Measurements from ENCODE around the gene ECM1. TPM values are rescaled to one million over a fixed set of nuclear protein-coding genes. Genes with fewer than 3 reads are reported as not detected.

ECM1 gene
- total RNA-seq, 1 donor = 45.2 TPM

- DNase-seq (ENCODE audit: low read depth) = peak; percentile 88
- TF ChIP-seq CTCF (IDR thresholded peaks at IDR 0.05; ENCODE audit: insufficient read depth, low read length) = peak; percentile 17
- no peak overlapping the region for H3K4me3 ChIP-seq (ENCODE audit: low read depth, low read length)
These were observed 30.1 kb downstream of the ECM1 start for GRCh38 chr1:150537732-150538684.

- no peak for TF ChIP-seq CTCF (IDR thresholded peaks at IDR 0.05; ENCODE audit: insufficient read depth, low read length)
- peak; percentile 68 for DNase-seq (ENCODE audit: low read depth)
- H3K4me3 ChIP-seq (ENCODE audit: low read depth, low read length) = no peak overlapping the region
These were observed 35.7 kb downstream of the ECM1 start for GRCh38 chr1:150543500-150544143.

GRCh38 chr1:150544204-150544603, 36.3 kb downstream of the ECM1 start:
- peak; percentile 44 for DNase-seq (ENCODE audit: low read depth)
- TF ChIP-seq CTCF (IDR thresholded peaks at IDR 0.05; ENCODE audit: insufficient read depth, low read length) = no peak
- H3K4me3 ChIP-seq (ENCODE audit: low read depth, low read length) = no peak overlapping the region

- no peak for TF ChIP-seq CTCF (IDR thresholded peaks at IDR 0.05; ENCODE audit: insufficient read depth, low read length)
- no peak for DNase-seq (ENCODE audit: low read depth)
- no peak overlapping the region for H3K4me3 ChIP-seq (ENCODE audit: low read depth, low read length)
These were observed 37.6 kb downstream of the ECM1 start for GRCh38 chr1:150545486-150546032.

- no peak for DNase-seq (ENCODE audit: low read depth)
- TF ChIP-seq CTCF (IDR thresholded peaks at IDR 0.05; ENCODE audit: insufficient read depth, low read length) = no peak
- H3K4me3 ChIP-seq (ENCODE audit: low read depth, low read length) = no peak overlapping the region
These were observed 38.5 kb downstream of the ECM1 start for GRCh38 chr1:150546294-150546937.

GRCh38 chr1:150548324-150548631, 40.4 kb downstream of the ECM1 start:
- TF ChIP-seq CTCF (IDR thresholded peaks at IDR 0.05; ENCODE audit: insufficient read depth, low read length) = no peak
- no peak for DNase-seq (ENCODE audit: low read depth)
- H3K4me3 ChIP-seq (ENCODE audit: low read depth, low read length) = peak overlapping the region; percentile 69
